ENCODE results near the gene IL1R2.

DNA sequence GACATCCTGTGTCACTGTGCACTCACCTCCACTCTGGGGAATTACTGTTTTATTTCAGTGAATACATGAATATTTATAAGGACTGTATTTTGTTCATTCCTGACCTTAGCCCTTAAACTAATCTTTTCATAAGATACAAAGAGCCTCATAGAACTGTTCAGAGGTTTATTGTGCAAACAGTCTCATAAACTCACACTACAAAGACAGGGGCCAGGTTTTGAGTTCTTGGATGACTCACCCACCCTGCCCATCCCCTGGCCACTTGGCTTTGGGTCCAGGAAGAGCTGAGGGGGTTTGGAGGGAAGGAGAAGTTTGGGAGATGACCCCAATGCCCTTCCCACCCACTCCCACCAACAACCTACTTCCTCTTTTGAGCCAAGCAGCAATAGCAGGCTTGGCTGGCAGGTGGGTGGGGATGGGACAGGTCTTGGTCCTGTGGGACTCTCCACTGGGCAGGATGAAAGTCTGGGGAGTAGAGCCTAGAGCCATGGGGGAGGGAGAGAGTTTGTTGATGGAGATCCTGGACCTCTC, 43.1 kb upstream of the IL1R2 start:
- no peak for TF ChIP-seq HDAC6 (IDR thresholded peaks at IDR 0.05; ENCODE audit: low read depth, low read length)
- TF ChIP-seq, protein P1, sequence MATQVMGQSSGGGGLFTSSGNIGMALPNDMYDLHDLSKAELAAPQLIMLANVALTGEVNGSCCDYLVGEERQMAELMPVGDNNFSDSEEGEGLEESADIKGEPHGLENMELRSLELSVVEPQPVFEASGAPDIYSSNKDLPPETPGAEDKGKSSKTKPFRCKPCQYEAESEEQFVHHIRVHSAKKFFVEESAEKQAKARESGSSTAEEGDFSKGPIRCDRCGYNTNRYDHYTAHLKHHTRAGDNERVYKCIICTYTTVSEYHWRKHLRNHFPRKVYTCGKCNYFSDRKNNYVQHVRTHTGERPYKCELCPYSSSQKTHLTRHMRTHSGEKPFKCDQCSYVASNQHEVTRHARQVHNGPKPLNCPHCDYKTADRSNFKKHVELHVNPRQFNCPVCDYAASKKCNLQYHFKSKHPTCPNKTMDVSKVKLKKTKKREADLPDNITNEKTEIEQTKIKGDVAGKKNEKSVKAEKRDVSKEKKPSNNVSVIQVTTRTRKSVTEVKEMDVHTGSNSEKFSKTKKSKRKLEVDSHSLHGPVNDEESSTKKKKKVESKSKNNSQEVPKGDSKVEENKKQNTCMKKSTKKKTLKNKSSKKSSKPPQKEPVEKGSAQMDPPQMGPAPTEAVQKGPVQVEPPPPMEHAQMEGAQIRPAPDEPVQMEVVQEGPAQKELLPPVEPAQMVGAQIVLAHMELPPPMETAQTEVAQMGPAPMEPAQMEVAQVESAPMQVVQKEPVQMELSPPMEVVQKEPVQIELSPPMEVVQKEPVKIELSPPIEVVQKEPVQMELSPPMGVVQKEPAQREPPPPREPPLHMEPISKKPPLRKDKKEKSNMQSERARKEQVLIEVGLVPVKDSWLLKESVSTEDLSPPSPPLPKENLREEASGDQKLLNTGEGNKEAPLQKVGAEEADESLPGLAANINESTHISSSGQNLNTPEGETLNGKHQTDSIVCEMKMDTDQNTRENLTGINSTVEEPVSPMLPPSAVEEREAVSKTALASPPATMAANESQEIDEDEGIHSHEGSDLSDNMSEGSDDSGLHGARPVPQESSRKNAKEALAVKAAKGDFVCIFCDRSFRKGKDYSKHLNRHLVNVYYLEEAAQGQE (IDR thresholded peaks at IDR 0.05; ENCODE audit: borderline replicate concordance in 1 of 2, low read depth in 1 of 2, low read length in 2 of 2): no peak
- TF ChIP-seq EZH2 (conservative IDR thresholded peaks at IDR 0.05; ENCODE audit: low read depth, low read length): no peak
- TF ChIP-seq, protein P2, sequence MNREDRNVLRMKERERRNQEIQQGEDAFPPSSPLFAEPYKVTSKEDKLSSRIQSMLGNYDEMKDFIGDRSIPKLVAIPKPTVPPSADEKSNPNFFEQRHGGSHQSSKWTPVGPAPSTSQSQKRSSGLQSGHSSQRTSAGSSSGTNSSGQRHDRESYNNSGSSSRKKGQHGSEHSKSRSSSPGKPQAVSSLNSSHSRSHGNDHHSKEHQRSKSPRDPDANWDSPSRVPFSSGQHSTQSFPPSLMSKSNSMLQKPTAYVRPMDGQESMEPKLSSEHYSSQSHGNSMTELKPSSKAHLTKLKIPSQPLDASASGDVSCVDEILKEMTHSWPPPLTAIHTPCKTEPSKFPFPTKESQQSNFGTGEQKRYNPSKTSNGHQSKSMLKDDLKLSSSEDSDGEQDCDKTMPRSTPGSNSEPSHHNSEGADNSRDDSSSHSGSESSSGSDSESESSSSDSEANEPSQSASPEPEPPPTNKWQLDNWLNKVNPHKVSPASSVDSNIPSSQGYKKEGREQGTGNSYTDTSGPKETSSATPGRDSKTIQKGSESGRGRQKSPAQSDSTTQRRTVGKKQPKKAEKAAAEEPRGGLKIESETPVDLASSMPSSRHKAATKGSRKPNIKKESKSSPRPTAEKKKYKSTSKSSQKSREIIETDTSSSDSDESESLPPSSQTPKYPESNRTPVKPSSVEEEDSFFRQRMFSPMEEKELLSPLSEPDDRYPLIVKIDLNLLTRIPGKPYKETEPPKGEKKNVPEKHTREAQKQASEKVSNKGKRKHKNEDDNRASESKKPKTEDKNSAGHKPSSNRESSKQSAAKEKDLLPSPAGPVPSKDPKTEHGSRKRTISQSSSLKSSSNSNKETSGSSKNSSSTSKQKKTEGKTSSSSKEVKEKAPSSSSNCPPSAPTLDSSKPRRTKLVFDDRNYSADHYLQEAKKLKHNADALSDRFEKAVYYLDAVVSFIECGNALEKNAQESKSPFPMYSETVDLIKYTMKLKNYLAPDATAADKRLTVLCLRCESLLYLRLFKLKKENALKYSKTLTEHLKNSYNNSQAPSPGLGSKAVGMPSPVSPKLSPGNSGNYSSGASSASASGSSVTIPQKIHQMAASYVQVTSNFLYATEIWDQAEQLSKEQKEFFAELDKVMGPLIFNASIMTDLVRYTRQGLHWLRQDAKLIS (CRISPR knock-in tag; IDR thresholded peaks at IDR 0.05): no peak
- TF ChIP-seq ZNF484 (CRISPR knock-in tag; IDR thresholded peaks at IDR 0.05; ENCODE audit: borderline replicate concordance, low read depth): no peak
- TF ChIP-seq, protein P3, sequence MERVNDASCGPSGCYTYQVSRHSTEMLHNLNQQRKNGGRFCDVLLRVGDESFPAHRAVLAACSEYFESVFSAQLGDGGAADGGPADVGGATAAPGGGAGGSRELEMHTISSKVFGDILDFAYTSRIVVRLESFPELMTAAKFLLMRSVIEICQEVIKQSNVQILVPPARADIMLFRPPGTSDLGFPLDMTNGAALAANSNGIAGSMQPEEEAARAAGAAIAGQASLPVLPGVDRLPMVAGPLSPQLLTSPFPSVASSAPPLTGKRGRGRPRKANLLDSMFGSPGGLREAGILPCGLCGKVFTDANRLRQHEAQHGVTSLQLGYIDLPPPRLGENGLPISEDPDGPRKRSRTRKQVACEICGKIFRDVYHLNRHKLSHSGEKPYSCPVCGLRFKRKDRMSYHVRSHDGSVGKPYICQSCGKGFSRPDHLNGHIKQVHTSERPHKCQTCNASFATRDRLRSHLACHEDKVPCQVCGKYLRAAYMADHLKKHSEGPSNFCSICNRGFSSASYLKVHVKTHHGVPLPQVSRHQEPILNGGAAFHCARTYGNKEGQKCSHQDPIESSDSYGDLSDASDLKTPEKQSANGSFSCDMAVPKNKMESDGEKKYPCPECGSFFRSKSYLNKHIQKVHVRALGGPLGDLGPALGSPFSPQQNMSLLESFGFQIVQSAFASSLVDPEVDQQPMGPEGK (CRISPR knock-in tag; IDR thresholded peaks at IDR 0.05): no peak
- TF ChIP-seq SRF (IDR thresholded peaks at IDR 0.05; ENCODE audit: low read depth, low read length): no peak
- TF ChIP-seq ISX (CRISPR knock-in tag; conservative IDR thresholded peaks at IDR 0.05): no peak
- TF ChIP-seq, protein P4, sequence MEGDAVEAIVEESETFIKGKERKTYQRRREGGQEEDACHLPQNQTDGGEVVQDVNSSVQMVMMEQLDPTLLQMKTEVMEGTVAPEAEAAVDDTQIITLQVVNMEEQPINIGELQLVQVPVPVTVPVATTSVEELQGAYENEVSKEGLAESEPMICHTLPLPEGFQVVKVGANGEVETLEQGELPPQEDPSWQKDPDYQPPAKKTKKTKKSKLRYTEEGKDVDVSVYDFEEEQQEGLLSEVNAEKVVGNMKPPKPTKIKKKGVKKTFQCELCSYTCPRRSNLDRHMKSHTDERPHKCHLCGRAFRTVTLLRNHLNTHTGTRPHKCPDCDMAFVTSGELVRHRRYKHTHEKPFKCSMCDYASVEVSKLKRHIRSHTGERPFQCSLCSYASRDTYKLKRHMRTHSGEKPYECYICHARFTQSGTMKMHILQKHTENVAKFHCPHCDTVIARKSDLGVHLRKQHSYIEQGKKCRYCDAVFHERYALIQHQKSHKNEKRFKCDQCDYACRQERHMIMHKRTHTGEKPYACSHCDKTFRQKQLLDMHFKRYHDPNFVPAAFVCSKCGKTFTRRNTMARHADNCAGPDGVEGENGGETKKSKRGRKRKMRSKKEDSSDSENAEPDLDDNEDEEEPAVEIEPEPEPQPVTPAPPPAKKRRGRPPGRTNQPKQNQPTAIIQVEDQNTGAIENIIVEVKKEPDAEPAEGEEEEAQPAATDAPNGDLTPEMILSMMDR (CRISPR knock-in tag; IDR thresholded peaks at IDR 0.05): no peak
- no peak for TF ChIP-seq KDM6A (CRISPR knock-in tag; IDR thresholded peaks at IDR 0.05; ENCODE audit: low read depth)
- no peak for TF ChIP-seq MXD4 (CRISPR knock-in tag; IDR thresholded peaks at IDR 0.05)
- TF ChIP-seq FOXJ3 (CRISPR knock-in tag; IDR thresholded peaks at IDR 0.05; ENCODE audit: borderline replicate concordance): no peak
- TF ChIP-seq STAT5B (CRISPR knock-in tag; IDR thresholded peaks at IDR 0.05): no peak
